Activated T-cell treated with anti-CD3 and anti-CD28 coated beads, Interleukin-2, amount 50 U/mL, for 1 hour (primary cell): ENCODE results near the gene PCDHGA5.
"Not testable (repeated sequence)": the region's sequence is repeated elsewhere in the genome, so short reads cannot be mapped to it uniquely, and the experiment has no call there.

Source experiments
- DNase-seq: peaks from one replicate; pipeline ENCODE4 v3.0.0-alpha.2; 2020

Gene PCDHGA5

GRCh38 chr5:141363952-141364660, at the start of gene PCDHGA5:
PCDHGA5 (plus strand) TSS chr5:141364162; CDS start chr5:141364331, 169 bp downstream.
- no peak for DNase-seq

DNA sequence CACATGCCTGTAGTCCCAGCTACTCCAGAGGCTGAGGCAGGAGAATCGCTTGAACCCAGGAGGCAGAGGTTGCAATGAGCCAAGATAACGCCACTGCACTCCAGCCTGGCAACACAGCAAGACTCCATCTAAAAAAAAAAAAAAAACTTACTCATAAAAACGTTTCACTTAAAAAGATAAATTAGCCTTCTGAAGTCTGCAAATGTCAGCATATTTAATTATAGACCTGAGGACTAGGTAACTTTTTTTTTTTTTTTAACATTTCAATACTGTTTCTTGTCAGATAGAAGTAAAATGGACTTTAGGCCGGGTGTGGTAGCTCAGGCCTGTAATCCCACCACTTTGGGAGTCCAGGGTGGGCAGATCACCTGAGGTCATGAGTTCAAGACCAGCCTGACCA, 47.0 kb upstream of the PCDHGA5 start:
- DNase-seq: not testable (repeated sequence)

- no peak for DNase-seq
Measured at GRCh38 chr5:141319202-141319601, 44.8 kb upstream of the PCDHGA5 start.

GRCh38 chr5:141319699-141320098, 44.3 kb upstream of the PCDHGA5 start:
- no peak for DNase-seq

DNA sequence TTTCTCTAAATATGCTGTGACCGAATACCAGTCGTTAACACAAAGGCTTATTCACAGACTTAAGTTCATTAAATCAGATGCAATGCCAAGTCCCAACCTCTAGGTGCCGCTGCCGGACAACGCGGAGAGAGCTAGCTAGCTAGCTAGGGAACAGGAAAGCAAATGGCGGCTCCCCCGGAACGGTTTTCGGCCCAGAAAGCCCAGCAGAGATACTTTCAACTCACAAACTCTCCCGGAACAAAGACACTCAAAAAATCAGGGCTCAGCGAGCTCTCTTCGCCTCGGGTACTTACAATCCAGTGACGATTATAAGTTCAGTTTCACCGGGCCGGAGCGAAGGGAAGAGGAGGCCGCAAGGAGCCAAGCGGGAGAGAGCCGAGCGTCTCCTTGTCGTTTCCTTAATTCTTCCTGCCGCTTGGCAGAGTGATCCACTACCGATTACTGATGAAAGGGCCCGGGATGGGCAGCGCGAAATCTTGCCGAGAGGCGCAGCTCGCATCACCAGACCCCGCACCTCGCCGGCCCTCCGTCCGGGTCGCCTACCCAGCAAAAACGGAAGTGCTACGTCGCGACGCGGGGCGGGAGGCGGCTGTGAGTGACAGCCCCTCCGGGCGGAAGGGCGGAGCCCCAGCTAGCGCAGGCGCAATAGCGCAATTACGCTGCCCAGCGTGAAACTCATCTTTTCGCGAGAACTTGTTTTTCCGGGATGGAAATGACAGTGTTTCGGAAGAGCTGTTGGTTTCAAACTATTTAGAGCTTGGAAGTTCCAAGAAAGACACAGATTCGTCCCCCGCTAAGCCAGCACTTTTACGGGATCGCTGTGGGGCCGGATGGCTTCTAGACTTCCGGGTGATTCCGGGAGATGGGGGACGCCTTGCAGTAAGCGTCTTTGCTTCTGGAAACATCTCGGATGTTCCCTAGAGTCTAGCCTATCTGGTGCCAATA, 43.5 kb upstream of the PCDHGA5 start, which contains the start of gene TAF7:
Gene TAF7, minus strand, starts transcription at position 560 of the 945 bp plus-strand sequence. CDS start 740 bp downstream, outside the sequence.
- DNase-seq: peak; percentile 93

DNA sequence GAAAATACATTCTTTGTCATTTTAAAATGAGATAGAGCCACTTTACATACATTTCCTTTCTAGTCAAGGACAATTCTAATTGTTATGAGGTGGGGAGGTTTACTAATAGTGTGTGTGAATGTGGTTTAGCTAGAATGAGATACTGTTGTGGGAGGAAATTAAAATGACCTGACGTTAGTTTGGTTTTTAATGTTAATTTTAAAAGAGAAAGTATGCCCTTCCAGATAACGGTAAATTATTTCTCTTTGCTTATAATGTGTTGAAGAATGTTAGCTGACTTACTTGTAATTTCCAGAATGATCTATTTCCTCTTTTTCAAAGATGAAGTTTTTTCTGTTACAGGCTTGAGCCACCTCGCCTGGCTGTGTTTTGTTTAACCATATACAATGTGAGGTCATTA, 41.7 kb upstream of the PCDHGA5 start:
- DNase-seq: no peak

DNA sequence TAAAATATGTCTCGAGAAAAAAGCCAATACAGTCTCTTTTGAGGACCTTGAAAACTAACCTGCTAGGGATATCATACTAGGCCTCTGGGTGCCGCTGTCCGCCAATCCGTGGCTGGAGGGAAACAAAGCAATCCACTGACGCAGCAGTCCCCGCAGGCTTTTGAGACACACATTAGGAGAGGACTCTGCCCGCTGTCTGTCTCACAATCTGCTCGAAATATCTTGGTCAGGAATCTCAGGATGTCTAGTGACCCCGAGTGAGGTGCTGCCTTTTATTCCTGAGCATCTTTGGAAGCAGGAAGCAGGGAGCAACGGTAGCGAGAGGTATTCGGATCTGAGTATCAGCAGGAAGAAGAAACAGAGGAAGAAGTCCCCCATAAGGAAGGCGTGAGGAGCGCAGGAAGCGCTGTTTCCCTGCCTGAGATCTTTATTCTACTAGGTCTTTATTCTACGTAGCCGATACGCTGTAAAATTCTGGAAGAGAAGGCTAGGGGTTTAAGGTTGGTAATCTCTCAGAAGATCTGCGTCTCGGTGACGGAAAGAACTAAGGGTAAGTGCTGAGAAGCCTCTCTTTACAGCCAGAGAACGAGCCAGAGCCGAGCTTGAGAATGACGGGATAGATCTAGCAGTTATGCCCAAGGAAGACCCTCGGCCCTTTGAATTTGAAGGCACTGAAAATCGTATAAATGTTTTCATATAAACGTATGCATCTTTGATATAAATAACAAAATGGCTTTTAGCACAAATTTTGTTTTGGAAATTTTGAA, 37.7 kb upstream of the PCDHGA5 start:
- DNase-seq: peak; percentile 71

GRCh38 chr5:141328231-141328630, 35.7 kb upstream of the PCDHGA5 start:
- no peak for DNase-seq

DNA sequence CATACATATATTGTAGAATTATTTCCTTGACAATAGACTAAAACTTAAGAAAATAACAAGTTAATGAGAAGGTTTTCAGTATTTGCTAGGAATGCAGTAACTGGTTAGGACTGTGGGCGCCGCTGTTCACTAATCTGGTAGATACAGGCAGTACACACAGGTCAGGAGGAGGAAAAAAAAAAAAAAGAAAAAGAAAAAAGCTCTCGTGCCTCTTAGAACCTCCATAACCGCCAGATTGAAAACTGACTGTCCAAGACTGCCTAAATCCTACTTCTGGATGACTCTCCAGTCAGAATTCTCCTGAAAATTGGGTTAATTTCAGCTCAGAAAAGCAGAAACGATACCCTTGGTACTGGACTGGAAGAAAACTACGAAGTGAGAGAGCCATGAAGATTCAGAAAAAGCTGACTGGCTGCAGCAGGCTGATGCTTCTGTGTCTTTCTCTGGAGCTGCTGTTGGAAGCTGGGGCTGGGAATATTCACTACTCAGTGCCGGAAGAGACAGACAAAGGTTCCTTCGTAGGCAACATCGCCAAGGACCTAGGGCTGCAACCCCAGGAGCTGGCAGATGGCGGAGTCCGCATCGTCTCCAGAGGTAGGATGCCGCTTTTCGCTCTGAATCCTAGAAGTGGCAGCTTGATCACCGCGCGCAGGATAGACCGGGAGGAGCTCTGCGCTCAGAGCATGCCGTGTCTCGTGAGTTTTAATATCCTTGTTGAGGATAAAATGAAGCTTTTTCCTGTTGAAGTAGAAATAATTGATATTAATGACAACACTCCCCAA, 33.5 kb upstream of the PCDHGA5 start, which contains the start of gene PCDHGA1:
Gene PCDHGA1, plus strand, starts transcription at position 216 of the 782 bp plus-strand sequence.
- peak; percentile 32 for DNase-seq

GRCh38 chr5:141332571-141332970, 31.4 kb upstream of the PCDHGA5 start:
- not testable (repeated sequence) for DNase-seq

GRCh38 chr5:141338538-141339306, 25.2 kb upstream of the PCDHGA5 start, which contains the start of gene PCDHGA2:
PCDHGA2 (plus strand) TSS chr5:141338760.
- DNase-seq: no peak

DNA sequence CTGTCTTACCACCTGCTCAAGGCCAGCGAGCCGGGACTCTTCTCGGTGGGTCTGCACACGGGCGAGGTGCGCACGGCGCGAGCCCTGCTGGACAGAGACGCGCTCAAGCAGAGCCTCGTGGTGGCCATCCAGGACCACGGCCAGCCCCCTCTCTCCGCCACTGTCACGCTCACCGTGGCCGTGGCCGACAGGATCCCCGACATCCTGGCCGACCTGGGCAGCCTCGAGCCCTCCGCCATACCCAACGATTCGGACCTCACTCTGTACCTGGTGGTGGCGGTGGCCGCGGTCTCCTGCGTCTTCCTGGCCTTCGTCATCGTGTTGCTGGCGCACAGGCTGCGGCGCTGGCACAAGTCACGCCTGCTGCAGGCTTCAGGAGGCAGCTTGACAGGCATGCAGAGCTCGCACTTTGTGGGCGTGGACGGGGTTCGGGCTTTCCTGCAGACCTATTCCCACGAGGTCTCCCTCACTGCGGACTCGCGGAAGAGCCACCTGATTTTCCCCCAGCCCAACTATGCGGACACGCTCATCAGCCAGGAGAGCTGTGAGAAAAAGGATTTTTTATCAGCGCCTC, 23.1 kb upstream of the PCDHGA5 start:
- DNase-seq: not testable (repeated sequence)

- DNase-seq: no peak
Measured at GRCh38 chr5:141342773-141343172, 21.2 kb upstream of the PCDHGA5 start.

GRCh38 chr5:141343242-141343952, 20.6 kb upstream of the PCDHGA5 start, which contains the start of gene PCDHGA3:
PCDHGA3 (plus strand) TSS chr5:141343829; CDS start chr5:141344034, 205 bp downstream.
- DNase-seq: no peak

- DNase-seq: no peak
Measured at GRCh38 chr5:141343953-141344463, 20.0 kb upstream of the PCDHGA5 start.

GRCh38 chr5:141345327-141345726, 18.6 kb upstream of the PCDHGA5 start:
- no peak for DNase-seq

DNA sequence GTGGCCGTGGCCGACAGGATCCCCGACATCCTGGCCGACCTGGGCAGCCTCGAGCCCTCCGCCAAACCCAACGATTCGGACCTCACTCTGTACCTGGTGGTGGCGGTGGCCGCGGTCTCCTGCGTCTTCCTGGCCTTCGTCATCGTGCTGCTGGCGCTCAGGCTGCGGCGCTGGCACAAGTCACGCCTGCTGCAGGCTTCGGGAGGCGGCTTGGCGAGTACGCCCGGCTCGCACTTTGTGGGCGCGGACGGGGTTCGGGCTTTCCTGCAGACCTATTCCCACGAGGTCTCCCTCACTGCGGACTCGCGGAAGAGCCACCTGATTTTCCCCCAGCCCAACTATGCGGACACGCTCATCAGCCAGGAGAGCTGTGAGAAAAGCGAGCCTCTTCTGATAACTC, 17.9 kb upstream of the PCDHGA5 start:
- DNase-seq: not testable (repeated sequence)

- no peak for DNase-seq
Measured at GRCh38 chr5:141349917-141350619, 13.9 kb upstream of the PCDHGA5 start, which contains the start of gene PCDHGB1. PCDHGB1 (plus strand) TSS chr5:141350099; CDS start chr5:141350261, 162 bp downstream.

- no peak for DNase-seq
Measured at GRCh38 chr5:141351591-141351990, 12.4 kb upstream of the PCDHGA5 start.
